Testis (tissue), 2 donors: ENCODE measurements around the gene ADTRP.

ENCODE experiments used
- CTCF ChIP-seq, 3 experiments: fragments of 450-650 bp in 2 of 3; fragments of 200-600 bp in 1 of 3; sonication (generic) in 1 of 3; IDR thresholded peaks; one replicate each; pipeline ENCODE4 v1.5.1; 2016 to 2019; ENCODE audit warnings: antibody characterized with exemption in 3 of 3, mild to moderate bottlenecking in 2 of 3, moderate library complexity in 1 of 3
- POLR2A ChIP-seq: fragments of 450-650 bp; IDR thresholded peaks from one replicate; pipeline ENCODE4 v1.6.1; 2017; ENCODE audit warnings: antibody characterized with exemption, mild to moderate bottlenecking, moderate library complexity

GRCh38 chr6:11822346-11822745, 43.7 kb upstream of the ADTRP start:
- no peak for TF ChIP-seq POLR2A
- no peak for TF ChIP-seq CTCF (IDR thresholded peaks at IDR 0.05)
